ENCODE results near the gene CFAP53. TPM values are rescaled to one million over a fixed set of nuclear protein-coding genes. Genes with fewer than 3 reads are reported as not detected.
"Not testable (repeated sequence)": the region's sequence is repeated elsewhere in the genome, so short reads cannot be mapped to it uniquely, and the experiment has no call there.

The CFAP53 gene
- polyA plus RNA-seq, 1 donor: 0.10 TPM

DNA sequence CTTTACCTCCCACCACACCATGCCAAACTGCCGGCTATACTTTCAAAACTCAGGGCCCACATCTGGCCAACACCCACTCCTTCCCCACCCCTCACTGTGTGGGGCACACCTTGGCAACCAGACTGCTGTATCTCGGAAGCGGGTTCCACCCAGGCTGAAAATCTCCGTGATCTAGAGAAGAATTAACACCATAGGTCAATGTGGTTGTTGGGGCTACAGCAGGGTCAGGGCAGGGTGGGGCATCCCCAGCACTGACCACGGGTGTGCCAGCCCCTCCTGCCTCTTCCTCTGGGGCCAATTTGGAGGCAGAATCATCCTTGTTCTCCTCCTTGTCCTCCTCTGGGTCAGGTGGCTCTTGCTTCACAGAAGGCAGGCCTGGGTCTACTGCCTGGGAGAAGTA, 6.3 kb upstream of the CFAP53 start:
- no peak for DNase-seq

DNA sequence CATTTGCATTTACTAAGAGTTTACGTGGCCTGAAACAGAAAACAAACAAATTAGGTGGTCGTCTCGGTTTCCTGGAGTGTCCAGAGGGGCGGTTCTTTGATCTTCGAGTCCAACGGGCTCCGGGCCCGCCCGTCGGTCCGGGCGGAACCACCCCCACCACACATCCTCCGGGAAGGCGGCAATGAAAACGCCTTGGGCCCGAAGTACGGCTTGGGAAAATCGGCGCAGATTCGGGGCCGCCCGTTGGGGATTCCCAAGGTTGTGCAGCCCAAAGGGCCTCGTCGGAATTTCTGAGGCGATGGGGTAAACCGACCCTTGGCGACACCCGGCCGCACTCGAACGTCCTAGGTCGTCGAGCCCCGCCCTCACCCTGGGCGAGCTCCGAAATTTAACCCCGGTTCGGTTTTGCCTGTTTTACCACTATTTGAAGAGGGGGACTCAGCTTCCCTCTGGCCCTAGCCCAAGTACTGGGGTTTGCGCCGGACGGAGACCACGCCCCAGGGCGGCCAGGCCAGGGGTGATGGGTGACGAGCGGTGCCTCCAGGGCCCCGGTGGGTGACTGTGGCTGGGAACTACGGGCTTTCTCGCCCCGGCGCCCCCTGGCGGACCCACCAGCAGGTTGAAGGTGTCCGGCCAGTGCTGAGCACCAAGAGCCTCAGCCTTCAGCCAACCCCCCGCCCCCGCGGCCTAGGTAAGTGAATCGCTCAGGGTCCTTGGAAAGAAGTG, 1.9 kb upstream of the CFAP53 start:
- DNase-seq: peak; percentile 56

DNA sequence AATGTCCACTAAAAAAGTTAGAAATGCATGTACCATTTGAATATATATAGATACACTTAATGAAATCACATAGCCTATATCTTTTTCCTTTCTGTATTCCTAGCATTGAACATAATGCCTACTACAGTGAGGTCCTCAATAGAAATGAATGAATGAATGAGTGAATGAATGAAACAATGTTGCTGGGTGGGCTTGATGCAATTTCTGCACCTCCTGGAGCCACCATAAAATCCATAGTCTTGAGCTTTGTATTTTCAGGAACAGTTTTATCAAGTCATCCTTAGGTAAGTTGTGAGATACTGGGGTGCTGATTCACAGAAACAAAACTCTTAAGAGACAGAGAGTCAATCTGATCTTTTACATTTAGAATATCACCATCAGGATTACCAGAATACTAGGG, 3.3 kb downstream of the CFAP53 start:
- DNase-seq: no peak

DNA sequence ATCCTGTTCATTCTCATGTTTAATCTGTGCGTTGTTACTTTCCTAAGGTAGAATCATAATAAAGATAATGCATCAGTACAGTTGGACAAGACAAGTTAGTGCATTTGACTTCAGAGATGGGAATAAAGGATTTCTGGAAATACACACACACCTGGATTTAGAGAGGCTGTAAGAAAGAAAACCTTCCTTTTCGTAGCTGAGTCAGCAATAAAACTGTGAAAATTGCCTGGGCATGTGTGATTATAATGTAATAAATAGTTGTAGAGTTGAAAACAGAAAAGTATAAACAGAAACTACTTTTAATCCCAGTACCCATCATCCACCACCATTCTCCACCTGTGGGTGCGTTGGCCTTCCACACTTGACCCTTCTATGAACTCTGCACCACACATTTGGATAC, 15.4 kb downstream of the CFAP53 start:
- no peak for DNase-seq

DNA sequence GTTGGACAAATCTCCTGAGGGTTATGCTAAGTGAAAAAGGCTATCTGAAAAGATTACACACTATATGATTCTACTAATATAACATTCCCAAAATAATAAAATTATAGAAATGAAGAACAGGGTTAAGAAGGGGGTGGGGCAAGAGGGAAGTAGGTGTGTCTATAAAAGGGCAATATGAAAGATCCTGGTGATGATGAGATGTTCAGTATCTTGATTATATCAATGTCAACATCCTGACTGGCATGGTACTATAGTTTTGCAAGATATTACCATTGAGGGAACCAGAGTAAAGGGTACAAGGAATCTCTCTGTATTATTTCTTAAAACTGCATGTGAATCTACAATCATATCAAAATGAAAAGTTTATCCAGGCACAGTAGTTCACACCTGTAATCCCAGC, 16.7 kb downstream of the CFAP53 start:
- no peak for DNase-seq

DNA sequence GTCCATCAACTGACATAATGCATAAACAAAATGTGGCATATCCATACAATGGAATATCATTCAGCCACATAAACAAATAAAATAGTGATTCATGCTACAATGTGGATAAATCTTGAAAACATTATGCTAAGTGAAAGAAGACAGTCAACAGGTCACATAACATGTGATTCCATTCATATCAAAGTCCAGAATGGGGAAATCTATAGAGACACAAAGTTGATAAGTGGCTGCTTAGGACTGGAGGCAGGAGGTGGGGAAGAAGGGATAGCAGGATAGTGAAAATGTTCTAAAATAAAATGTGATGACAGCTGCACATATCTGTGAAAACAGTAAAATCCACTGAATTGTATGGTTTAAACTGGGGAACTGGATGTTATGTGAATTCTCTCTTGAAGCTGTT, 18.7 kb downstream of the CFAP53 start:
- no peak for DNase-seq

DNA sequence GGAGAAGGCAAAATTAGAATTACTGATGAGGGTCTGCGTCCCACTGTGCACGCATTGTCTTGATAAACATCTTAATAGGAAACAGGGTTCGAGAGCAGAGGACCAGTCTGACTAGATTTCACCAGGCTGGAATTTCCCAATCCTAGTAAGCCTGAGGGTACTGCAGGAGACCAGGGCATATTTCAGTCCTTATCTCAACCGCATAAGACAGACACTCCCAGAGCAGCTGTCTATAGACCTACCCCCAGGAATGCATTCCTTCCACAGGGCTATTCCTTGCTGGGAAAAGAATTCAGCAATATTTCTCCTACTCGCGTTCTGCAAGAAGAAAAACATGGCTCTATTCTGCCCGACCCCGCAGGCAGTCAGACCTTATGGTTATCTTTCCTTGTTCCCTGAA, 24.5 kb downstream of the CFAP53 start:
- not testable (repeated sequence) for DNase-seq

DNA sequence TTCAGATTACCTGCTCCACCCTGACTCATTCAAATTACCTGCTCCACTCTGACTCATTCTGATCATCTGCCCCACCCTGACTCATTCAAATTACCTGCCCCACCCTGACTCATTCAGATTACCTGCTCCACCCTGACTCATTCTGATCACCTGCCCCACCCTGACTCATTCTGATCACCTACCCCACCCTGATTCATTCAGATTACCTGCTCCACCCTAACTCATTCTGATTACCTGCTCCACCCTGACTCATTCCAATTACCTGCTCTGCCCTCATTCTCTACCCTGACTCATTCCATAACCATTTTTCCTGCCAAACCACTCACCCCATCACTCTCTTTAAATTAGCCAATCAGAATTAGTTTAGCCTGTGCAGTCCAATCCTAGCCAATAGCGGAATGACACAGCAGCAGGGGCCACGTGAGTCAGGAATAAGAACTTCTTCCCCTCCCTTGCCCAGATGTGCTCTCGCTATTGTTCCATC, 26.2 kb downstream of the CFAP53 start:
- no peak for DNase-seq

DNA sequence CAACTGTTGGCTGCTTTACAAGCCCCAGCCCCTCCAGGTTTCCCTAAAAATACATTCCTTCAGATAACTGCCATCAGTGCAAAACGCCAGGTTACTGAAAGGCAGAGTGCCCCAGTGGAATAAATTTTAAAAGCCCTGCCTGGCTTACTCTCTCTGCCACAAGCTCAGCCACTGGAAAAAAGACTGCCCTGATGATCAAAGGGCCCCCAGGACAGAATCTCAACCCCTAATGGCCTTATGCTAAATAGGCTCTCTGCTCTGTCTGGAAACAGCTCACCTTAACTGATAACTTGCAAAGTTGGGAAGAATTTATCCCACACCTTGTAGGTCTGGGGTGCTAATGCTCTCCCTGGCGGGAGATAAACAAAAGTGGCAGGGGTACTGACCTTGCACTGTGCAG, 33.9 kb downstream of the CFAP53 start:
- DNase-seq: no peak

DNA sequence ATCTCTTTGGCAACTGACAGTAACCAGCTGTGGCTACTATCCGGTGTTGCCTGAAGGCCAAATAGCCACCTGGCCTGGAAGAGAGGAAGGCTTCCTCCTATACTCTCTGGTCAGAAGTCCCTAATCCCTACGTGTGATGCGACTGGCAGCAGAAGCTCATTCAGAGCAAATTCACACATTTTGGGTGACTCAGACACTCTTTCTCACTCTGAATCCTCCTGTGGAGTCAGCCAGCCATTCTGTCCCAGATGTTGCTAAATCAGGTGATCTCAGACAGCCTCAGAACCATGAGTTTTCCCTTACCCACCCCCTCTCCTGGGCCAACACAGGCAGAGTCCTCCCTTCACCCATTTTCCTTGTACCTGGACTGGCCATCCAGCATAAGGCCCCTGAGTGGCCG, 34.7 kb downstream of the CFAP53 start:
- no peak for DNase-seq

DNA sequence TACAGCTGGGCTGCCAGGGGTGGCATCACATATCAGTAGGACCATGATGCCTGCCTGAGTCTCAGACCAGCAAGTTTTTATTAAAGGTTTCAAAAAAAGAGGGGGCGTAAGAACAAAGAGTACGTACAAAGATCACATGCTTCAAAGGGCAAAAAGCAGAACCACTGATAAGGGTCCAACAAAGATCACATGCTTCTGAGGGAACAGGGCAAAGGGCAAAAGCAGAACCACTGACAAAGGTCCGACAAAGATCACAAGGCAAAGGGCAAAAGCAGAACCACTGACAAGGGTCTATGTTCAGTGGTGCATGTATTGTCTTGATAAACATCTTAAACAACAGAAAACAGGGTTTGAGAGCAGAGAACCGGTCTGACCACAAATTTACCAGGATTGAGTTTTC, 46.0 kb downstream of the CFAP53 start:
- not testable (repeated sequence) for DNase-seq

DNA sequence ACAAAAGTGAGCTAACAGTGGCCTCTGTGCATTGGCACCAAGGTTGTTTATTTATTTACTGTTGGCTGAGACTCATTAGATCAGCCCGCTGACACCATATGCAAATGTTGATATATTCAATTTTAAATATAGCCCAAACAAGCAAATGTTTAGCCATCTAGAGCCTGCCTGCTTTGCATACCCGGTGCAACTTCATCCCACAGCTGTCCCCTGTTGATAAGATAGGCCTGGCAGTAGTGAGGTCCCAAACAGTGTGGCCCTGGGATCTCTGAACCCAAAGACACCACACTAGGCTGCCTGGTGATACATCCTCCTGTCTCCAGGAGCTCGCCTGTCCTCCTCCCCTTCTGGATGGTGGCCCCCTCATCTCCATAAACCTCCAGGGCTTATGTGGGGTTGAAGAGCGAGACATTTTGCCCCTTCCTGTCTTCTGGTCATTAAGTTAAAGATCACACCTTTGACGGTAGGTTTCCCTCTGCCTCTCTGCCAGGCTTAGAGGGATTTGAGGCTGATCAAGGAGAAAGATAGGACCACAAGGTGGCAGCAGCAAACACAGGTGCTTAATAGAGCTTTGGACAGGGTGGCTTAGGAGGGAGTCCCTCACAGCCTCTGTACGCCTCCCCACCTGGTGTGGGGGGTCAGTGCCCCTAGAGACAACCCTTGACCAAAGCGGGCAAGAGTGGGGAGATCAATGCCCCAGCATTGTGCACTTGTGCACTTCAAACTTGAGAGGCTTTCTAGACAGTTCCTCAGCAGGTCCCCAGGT, 47.7 kb downstream of the CFAP53 start:
- DNase-seq: no peak

DNA sequence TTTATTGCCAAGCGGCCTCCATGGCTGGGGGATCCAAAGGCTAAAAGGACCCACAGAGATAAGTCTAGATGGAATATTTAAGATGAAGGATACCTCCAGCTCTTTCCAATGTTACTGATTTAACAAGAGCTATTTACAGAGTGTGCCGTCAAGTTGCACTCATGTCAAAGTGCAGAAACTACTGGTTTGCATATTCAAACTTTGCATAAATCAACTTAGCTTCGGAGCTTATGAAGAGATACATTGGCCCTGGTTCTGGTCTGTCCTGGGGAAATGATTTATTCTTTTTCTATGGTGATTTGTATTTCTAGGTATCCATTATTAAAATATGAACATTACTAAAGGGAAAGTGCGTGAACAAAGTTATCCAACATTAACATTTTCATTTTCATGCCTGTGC, 57.0 kb downstream of the CFAP53 start:
- no peak for DNase-seq

DNA sequence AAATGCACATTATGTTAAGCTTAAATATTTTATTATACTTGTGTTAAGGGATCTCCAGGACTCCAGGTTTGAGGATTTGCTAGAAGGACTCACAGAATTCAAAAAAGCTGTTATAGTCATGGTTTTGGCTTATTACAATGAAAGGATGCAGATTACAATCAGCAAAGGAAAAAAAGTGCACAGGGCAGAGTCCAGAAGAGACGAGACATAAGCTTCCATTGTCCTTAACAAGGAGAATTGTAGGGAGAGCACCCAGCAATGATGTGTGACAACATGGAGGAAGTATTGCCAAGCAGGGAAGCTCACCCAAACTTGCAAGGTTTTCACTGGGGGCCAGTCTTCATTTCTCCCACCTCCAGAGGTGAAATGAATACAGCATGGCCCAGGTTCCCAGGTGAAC, 58.6 kb downstream of the CFAP53 start:
- DNase-seq: no peak

DNA sequence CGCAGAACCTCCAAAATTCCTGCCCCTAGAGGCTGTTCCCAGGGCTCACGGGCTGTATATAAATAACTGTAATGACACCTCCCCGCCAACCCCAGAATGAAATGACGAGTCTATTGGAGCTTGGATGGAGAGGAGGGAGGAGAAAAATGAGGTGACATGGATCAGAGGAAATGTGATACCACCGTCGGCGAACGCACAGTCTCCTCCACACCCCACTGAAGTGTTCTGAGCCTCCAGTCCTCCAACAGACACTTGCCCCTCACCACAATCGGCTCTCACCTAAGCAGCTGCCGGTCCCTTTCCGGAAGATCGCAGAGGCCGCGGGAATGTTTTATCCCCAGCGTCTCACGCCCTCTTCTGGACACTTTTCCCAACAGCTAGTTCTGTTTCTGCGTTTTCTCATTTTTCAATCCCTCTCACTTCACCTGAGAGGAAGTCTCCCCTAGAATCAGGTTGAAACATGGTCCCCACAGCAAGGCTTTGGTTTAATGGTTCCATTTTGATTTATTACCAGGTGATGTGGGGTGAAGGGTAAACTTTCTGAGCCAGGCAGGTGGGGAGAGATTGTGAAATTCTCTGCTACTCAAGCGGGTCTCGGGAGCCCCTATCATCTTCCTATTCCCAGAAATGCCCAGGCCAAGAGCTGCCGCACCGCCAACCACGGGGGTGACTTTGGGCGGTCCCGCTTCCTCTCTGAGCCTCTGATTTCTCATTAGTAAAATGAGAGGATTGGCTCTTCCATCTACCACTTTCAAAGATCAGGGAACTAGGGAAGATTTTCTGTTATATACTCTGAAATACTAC, 62.3 kb downstream of the CFAP53 start:
- peak; percentile 26 for DNase-seq

DNA sequence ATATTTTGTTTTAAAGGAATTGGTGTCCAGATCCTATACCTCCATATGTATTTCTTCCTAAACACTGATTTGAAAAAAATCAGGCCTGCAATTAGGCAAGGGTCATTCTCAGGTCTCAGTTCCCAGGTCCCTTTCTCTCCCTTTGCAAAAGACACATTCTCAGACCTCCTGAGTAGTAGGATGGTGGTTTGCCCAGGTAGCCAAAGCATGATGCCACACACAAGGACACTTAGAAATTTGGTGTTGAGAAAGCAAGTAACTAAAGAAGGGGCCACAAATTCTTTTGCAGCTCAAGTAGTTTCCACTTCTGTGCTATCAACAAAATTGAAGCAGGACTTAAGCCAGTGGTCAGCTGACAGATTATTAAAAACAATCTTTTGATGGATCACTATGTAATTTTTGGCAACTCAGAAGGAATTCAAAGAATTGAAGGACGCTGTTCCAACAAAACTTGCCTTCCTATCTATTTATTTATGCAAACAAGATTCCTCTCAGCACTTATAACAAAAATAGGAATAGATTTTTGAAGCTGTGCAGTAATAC, 64.7 kb downstream of the CFAP53 start:
- DNase-seq: no peak

DNA sequence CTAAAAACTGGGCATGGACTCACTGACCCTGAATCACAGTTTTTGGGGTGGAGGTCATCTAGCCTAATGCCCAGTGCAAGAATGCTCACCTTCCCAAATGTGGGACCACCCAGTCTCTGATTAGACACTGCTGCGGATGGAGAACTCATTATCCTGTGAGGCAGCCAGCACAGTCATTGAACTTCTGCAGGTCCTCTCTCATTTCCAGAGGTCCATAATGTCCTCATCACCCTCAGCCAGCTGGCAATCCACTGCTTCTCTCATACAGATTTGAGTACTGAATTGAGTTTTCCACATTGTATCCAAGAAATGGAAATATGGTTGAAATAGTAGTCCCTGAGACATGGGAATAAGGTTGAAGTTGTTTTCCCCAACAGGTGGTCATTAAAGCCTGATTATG, 66.4 kb downstream of the CFAP53 start:
- DNase-seq: peak; percentile 26

DNA sequence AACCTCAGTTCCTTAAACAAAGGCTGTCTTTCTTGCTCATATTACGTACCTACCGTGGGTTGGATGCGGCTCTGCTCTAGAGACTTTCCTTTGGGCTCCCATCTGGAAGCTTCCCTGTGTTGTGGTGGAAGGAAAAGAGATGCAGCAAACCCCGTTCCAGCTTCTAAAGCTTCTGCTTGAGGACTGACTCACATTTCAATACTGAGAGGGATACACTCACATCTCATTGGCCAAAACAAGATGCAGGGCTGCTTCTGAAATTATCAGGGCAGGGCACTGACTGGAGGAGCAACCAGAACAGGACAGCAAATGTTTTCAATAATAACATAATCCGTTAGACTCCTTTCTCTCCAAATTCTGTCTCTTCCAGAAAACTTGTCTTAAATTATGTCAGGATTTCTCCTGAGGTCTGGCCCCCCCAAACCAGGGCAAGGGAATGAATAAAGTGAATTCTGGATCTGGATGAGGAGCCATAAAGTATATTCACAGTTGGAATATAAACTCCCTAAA, 66.9 kb downstream of the CFAP53 start:
- DNase-seq: peak; percentile 34

DNA sequence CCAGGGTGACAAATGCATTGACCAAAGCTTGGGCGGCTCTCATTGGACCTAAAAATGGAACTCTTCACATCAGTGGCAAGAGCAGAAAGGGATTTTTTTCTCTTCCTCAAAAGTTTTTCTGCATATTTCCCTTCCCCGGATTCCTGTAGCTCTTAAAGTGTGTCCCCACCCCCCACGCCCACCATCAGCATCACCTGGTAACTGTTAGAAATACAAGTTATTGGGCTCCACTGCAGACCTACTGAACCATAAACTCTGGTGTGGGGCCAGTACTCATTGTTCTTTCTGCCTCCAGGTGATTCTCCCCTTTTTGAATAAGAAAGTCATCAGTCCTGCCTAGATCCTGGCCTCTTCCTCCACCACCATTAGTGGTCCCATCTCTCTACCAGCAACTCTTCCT, 70.0 kb downstream of the CFAP53 start:
- no peak for DNase-seq

DNA sequence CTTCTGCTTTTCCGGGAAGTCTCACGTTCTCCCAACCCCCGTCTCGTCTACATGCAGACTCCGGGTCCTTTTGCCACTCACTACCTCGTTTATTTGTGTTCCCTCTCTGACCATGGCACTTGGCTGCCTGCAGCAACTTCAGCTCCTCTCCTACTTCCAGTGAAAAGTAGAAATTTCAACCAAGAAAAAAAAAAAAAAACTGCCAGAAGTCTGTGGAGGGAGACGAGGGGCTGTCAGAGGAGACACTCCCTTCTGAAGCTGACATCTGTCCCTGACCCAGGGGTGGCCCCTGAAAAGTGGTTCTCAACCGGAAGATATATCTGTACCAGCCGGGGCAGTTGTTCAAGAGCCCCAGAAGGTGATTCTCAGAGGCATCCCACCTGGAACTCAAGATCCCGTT, 70.6 kb downstream of the CFAP53 start:
- no peak for DNase-seq

DNA sequence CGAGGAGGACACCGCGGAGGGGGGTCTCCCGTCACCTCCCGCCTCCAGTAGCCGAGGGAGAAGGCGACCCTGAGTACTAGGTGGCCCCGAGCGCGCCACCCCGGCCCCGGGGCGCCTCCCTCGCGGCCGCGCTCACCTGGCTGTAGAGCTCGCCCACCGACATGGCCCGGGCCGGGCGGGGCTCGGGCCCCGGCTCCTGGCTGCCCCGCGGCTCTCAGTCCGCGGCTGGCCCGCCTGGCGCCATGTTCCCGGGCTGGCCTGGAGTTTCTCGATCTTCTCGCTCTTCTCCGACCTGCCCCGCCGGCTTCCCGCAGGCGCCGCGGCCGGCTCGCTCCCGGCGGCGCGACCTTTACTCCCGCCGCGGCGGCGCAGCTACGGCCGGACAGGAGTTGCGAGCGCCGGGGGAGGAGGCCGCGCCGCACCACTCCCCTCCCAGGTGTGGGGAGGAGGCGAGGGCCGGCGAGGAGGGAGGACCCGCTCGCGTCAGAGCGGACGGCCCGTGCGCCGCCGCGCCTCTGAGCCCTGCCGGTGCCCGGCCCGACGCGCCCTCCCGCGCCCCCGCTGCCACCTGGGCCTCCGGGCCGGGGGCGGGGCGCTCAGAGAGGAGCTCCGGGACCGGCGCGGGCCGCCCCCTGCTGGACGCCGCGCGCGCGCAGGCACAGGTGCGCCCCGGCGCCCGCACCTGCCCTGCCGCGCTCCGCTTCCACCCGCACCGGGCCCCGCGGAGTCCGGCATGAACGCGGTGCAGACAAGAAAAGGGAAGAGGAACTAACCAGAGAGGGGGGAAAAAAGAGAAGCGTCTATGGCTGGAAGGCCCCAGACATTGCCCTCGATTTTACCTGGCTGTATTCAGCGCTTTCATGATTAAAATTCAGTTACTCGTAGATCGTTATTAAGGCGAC, 71.4 kb downstream of the CFAP53 start, which contains the start of gene MYO5B:
MYO5B (minus strand) TSS at position 517 of the 902 bp plus-strand sequence; CDS start at position 163, 354 bp downstream.
- DNase-seq: no peak

Measured in hindlimb muscle (tissue), 1 donor.